RWPE2 (cell line): ENCODE results near the gene B3GAT1.
"Not testable (repeated sequence)": the region's sequence is repeated elsewhere in the genome, so short reads cannot be mapped to it uniquely, and the experiment has no call there.

Experiments used
- ATAC-seq: fragments of 200-7000 bp; cut with Tn5 transposase; 3 replicates; pipeline ENCODE4 v1.9.1; 2021; ENCODE audit warnings: low read depth
- DNase-seq: peaks from one replicate; pipeline ENCODE4 v3.0.0-alpha.2; 2020; ENCODE audit warnings: low spot score
- H3K27ac ChIP-seq: fragments of 450-650 bp; 2 replicates; pipeline ENCODE4 v1.5.1; 2017; ENCODE audit warnings: mild to moderate bottlenecking; ENCODE audit not compliant: poor library complexity, severe bottlenecking
- H3K27me3 ChIP-seq: fragments of 250-450 bp; sonication (Bioruptor Pico); 2 replicates; pipeline ENCODE4 v1.5.1; 2021; ENCODE audit warnings: mild to moderate bottlenecking, moderate library complexity; ENCODE audit not compliant: insufficient read depth, poor library complexity, severe bottlenecking
- H3K36me3 ChIP-seq: fragments of 250-450 bp; sonication (Bioruptor Pico); 2 replicates; pipeline ENCODE4 v1.5.1; 2020; ENCODE audit warnings: low read depth, mild to moderate bottlenecking, moderate library complexity
- H3K4me1 ChIP-seq: fragments of 250-450 bp; sonication (Bioruptor Pico); 2 replicates; pipeline ENCODE4 v1.5.1; 2021; ENCODE audit warnings: mild to moderate bottlenecking, moderate library complexity; ENCODE audit not compliant: insufficient read depth, poor library complexity, severe bottlenecking
- H3K4me3 ChIP-seq: fragments of 250-450 bp; sonication (Bioruptor Pico); 2 replicates; pipeline ENCODE4 v1.5.1; 2021; ENCODE audit warnings: mild to moderate bottlenecking, moderate library complexity; ENCODE audit not compliant: severe bottlenecking
- H3K9me3 ChIP-seq: fragments of 250-450 bp; sonication (Bioruptor Pico); 2 replicates; pipeline ENCODE4 v1.5.1; 2021; ENCODE audit warnings: mild to moderate bottlenecking, moderate library complexity; ENCODE audit not compliant: severe bottlenecking
- TF ChIP-seq, protein P1 (sequence below): fragments of 450-650 bp; IDR thresholded peaks from one replicate; pipeline ENCODE4 v1.5.1; 2017; ENCODE audit warnings: mild to moderate bottlenecking, moderate library complexity; ENCODE audit not compliant: poor library complexity, severe bottlenecking

B3GAT1 gene

DNA sequence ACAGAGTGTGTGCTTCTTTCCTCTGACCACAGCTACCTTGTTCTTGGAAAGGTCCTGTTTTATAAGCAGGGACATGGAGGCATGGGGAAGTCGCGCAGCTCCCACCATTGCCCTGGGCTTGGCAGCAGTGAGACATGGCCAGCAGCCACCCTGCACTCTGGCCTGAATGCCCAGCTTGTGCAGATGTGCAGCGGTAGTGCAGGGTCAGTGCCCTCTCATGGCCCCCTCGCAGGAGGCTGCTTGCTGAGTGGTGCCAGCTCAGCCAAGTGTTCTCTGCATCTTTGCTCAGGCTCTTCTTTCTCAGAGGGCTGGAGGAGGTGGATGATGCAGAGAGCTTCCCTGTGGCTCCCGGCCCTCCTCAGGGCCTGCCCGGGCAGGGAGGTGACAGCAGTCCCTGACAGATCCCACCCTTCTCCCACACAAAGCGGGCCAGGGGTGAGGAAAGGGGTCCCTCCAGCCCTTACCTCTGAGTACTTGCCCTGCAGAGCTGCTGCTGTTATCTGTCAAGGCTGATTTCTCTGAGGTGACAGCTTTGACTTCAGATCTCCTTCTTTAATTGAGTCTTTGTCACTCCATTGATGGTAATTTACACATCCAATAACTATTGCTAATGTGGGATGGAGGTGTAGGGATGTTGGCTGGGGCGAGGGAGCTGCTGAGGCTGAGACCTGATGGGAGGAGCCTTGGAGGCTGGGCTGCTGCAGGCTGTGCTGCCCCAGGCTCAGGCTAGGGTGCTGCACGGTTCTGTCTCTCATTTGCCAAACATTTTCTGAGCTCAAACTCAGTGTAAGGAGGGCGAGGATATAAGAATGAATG, 47.4 kb upstream of the B3GAT1 start:
- TF ChIP-seq, protein P1, sequence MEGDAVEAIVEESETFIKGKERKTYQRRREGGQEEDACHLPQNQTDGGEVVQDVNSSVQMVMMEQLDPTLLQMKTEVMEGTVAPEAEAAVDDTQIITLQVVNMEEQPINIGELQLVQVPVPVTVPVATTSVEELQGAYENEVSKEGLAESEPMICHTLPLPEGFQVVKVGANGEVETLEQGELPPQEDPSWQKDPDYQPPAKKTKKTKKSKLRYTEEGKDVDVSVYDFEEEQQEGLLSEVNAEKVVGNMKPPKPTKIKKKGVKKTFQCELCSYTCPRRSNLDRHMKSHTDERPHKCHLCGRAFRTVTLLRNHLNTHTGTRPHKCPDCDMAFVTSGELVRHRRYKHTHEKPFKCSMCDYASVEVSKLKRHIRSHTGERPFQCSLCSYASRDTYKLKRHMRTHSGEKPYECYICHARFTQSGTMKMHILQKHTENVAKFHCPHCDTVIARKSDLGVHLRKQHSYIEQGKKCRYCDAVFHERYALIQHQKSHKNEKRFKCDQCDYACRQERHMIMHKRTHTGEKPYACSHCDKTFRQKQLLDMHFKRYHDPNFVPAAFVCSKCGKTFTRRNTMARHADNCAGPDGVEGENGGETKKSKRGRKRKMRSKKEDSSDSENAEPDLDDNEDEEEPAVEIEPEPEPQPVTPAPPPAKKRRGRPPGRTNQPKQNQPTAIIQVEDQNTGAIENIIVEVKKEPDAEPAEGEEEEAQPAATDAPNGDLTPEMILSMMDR: no peak
- H3K27ac ChIP-seq: no peak overlapping the region

DNA sequence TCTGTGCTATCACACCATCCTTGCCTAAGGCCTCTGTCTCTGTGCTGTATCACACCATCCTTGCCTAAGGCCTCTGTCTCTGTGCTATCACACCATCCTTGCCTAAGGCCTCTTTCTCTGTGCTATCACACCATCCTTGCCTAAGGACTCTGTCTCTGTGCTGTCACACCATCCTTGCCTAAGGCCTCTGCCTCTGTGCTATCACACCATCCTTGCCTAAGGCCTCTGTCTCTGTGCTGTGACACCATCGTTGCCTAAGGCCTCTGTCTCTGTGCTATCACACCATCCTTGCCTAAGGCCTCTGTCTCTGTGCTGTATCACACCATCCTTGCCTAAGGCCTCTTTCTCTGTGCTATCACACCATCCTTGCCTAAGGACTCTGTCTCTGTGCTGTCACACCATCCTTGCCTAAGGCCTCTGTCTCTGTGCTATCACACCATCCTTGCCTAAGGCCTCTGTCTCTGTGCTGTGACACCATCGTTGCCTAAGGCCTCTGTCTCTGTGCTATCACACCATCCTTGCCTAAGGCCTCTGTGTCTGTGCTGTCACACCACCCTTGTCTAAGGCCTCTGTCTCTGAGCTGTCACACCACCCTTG, 45.5 kb upstream of the B3GAT1 start:
- H3K27me3 ChIP-seq, H3K4me3 ChIP-seq, DNase-seq, H3K4me1 ChIP-seq, ATAC-seq, H3K27ac ChIP-seq, H3K9me3 ChIP-seq, H3K36me3 ChIP-seq: not testable (repeated sequence)

More for the DNA sequence above, 47.4 kb upstream of the B3GAT1 start:
- DNase-seq (no peak), ATAC-seq (no peak)
- peaks cover 5% of the 10 kb centered on the region for H3K27me3 ChIP-seq
- H3K4me1 ChIP-seq: no peaks in the 10 kb centered on the region
- peaks cover 2% of the 10 kb centered on the region for H3K9me3 ChIP-seq
- no peak overlapping the region for H3K4me3 ChIP-seq
- no peaks in the 10 kb centered on the region for H3K36me3 ChIP-seq

DNA sequence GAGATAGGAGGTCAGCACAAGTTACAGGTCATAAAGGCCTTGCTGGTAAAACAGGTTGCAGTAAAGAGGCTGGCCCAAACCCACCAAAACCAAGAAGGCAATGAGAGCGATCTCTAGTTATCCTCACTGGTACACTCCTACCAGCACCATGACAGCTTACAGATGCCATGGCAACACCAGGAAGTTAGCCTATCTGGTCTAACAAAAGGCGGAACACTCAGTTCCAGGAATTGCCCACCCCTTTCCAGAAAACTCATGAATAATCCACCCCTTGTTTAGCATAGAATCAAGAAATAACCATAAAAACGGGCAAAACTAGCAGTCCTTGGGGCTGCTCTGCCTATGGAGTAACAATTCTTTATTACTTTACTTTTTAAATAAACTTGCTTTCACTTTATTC, 43.5 kb upstream of the B3GAT1 start:
- ATAC-seq: no peak
- TF ChIP-seq, protein P1: no peak
- no peak overlapping the region for H3K27ac ChIP-seq
- H3K9me3 ChIP-seq: peaks cover 2% of the 10 kb centered on the region
- H3K36me3 ChIP-seq: no peaks in the 10 kb centered on the region
- H3K4me3 ChIP-seq: no peak overlapping the region
- no peaks in the 10 kb centered on the region for H3K4me1 ChIP-seq
- no peak for DNase-seq
- no peaks in the 10 kb centered on the region for H3K27me3 ChIP-seq

DNA sequence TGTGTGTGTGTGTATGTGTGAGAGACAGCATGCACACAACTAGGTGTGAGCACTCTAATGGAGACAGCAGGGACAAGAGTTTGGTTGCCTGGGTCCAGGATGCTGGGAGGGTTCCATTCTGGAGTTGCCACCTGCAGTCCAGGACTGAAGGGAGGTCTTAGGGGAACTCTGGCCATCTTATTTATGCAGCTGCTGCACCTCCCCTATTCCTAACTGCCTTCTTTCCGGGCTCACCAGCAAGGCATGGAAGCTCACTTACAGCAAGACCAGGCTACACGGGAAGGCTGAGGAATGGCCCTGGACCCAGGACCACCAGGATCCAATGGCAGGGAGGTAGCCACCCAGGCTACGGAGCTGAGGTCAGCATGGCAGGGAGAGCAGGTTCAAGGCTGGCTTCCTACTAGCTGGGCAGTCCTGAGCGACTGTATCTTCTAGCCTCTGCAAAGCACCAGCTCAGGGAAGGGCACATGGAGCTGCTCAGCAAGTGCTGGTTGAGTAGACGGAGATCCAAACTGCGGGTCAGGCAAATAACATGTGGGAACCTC, 42.2 kb upstream of the B3GAT1 start:
- H3K27me3 ChIP-seq: no peaks in the 10 kb centered on the region
- no peak for DNase-seq
- H3K4me3 ChIP-seq: no peak overlapping the region
- TF ChIP-seq, protein P1: no peak
- no peak overlapping the region for H3K27ac ChIP-seq
- ATAC-seq: no peak
- peaks cover 2% of the 10 kb centered on the region for H3K9me3 ChIP-seq
- H3K36me3 ChIP-seq: no peaks in the 10 kb centered on the region
- no peaks in the 10 kb centered on the region for H3K4me1 ChIP-seq

DNA sequence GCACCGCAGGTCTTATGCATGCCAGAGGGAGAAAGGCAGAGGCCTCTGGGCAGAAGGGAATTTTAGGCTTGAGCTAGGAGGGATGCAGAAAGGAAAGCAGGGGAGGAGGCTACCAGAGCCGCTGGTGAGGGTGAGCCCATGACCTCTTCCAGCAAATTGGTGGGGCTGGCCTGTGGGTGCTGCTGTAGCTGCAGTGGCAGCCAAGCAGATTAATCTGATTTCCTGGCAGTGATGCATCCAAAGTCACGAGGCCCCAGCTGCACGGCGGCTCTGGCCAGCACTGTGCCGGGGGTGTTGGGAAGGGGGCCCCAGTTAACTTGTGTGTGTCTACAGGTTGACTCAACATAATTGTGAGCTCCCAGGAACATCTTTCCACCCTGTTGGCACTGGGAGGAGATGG, 41.4 kb upstream of the B3GAT1 start:
- ATAC-seq (no peak), DNase-seq (no peak)
- Histone ChIP-seq H3K27me3 (no peaks in the 10 kb centered on the region), H3K27ac (no peak overlapping the region), H3K4me1 (no peaks in the 10 kb centered on the region), H3K4me3 (no peak overlapping the region), H3K36me3 (no peaks in the 10 kb centered on the region), H3K9me3 (peaks cover 2% of the 10 kb centered on the region)
- TF ChIP-seq, protein P1: no peak
